HG03378 (cell line): ENCODE data around the gene CNTROB.

ENCODE experiments used
- ATAC-seq: cut with Tn5 transposase; IDR thresholded peaks from one replicate; pipeline ENCODE4 v1.9.1; 2021; ENCODE audit warnings: mild to moderate bottlenecking, moderate library complexity; ENCODE audit not compliant: unreplicated experiment

The CNTROB gene

DNA sequence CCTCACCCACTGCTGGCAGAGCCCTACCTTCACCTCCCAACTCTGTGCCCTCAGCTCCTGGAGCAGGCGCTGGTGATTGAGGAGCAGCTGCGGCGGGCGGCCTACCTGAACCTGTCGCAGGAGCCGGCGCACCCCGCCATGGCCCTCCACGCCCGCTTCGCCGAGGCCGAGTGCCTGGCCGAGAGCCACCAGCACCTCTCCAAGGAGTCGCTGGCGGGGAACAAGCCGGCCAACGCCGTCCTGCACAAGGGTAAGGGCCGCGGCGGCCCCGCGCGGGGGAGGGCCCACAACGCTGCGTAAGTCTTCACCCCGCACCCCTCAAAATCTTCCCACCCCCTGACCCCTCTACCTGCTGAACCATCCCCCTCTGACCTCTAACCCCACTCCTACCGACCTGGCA lies 22.9 kb upstream of the CNTROB start:
- no peak for ATAC-seq

DNA sequence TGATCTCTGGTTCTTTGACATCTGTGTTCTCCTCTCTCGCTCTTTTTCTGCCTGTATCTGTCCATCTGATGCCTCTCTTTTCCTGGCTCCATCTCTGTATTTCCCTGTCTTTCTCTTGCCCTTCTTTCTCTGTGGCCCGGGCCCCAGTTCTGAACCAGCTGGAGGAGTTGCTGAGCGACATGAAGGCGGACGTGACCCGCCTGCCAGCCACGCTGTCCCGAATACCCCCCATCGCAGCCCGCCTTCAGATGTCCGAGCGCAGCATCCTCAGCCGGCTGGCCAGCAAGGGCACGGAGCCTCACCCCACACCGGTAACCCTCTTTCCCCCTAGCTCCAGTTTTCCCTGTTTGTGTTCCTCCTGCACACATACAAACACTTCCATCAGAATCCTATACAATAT lies 21.7 kb upstream of the CNTROB start:
- no peak for ATAC-seq

DNA sequence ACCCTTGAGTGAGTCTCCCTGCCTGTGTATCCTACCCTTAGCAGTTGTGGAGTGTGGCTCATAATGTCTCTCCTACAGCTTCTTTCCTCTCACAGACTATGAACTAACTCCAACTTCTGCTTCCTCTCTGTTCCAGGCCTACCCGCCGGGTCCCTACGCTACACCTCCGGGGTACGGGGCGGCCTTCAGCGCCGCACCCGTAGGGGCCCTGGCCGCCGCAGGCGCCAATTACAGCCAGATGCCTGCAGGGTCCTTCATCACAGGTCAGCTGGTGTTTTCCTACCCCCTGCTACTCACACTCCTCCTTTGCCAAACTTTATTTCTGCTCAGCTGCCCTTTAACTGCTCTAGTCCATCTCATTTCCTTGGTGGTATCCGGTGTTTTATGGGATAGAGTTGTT lies 21.3 kb upstream of the CNTROB start:
- ATAC-seq = no peak

DNA sequence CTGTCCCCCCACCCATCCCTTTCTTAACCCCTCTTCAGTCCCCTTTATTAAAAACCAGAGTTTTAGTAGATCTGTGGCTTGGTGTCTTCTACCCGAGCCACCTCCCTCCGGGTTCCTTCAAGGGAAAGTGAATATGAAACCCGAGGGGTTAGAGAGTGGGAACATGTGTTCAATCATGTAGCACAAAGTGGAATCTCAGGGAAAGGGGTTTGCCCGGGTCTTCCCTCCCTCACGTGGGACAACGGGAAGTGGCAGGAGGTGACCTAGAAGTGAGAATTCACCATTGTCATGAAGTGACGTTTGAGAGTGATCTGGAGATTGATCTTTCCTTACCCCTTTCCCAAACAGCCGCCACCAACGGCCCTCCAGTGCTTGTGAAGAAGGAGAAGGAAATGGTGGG lies 20.9 kb upstream of the CNTROB start:
- no peak for ATAC-seq

DNA sequence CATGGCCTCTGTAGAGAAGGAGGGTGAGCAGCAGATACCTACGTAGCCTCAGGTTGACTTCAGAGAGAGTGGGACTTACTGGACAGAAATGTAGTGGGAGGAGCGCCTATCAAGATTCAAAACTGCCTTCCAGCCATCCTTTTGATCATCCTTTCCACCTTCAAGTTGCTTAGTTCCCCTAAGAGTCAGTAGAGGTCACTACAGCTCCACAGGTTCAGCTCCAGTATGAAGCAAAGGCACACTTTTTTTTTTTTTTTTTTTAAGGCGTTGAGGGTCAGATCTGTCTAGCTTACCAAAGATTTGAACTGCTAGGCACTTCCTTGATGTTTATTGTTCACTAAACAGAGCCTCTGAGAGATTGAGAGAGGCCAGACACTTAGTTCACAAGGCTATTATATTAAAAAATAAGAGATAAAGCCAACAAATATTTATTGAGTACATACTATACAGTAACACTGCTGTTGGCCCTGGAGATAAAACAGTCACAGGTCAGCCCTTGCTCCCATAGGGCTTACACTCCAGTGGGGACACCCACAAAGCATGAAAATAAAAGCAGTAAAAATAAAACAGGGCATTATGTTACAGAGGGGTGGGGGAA lies 19.0 kb upstream of the CNTROB start:
- no peak for ATAC-seq

DNA sequence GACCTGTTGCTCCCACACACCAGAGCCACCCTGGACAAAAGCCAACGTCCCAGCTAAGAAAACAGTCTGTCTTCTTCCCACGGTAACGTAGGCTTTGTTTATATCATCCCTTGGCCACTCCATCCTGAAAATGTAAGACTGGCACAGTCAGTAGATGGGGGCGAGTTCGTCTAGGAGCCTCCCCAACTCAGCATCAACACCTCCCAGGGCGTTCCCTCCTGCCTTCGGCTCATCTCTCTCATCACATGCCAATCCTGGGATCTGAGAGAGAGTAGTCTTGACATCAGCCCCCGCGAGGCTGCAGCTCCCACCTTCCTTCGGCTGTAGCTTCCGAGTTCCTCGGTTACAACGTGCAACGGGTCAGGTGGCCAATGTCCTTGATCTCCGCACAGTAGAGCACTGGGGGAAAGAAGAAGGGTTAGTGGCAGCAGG lies 16.8 kb upstream of the CNTROB start:
- ATAC-seq = no peak

DNA sequence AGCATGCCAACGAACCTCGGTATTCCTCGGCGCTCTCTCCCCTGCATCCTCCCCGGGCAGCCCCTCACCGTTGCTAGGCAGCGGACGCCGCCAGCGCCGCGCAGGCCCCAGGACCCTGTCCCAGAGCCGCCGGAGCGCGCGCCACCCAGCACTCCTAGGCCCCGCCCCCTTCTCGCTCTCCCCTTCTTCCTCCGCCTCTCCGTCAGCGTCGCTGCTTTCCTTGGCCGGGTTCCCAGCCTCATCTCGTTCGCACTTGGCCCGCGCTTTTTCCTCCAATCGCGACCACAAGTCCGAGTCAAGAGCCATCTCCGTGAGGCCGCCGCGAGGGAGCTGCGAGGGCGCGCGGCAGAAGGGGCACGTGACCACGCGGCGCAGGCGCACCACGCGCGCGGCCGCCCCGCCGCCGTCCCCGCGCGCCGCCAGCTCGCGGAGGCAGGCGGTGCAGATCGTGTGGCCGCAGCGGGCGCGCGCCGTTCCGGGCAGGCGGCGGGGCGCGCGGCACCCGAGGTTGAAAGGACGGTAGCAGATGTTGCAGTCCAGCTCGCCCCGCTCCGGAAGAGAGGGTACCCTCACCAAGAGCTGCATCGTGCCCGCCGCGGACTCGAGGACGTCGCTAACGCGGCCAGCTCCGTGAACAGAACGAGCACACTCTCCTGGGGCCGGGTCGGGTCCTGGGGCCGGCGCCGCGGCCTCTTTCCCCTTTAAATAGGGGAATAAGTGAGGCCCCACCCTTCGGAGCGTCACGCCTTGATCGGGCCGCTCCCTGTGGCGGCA lies 16.2 kb upstream of the CNTROB start, which contains the start of gene RNF227:
RNF227 (minus strand) TSS at position 679 of the 774 bp plus-strand sequence; CDS start at position 585, 94 bp downstream.
- ATAC-seq = peak; percentile 43

DNA sequence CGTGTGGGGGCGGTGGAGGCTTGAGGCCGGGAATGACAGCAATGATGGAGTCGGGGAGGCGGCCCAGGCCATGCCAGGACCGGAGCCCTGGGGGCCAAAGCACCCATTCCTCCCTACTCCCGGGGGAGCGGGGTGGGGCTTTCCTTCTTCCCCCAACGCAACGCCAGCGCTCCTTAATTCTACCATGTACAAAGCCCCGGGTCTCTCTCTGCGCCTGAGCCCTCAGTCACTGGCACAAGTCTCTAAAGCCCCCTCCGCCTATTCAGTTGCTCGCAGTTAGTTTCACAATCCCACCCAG lies 15.7 kb upstream of the CNTROB start:
- ATAC-seq = peak; percentile 6

DNA sequence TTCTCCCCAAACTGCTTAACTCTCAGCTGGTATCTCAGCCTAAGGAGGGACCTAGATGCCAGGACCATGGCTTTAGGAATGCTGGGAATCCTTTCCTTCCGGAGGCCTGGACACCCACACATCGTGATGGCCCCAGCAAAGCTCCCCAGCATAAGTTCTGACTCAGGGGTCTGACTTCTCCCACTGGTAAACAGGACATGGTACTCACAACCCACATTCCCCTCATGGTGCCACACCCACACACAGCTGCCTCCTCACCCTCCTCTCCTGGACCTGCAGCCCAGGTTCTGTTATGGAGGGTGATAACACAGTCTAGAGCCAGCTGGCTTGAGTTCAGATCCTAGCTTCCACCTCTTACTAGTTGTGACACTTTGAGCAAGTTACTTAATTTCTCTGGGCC lies 15.2 kb upstream of the CNTROB start:
- no peak for ATAC-seq

DNA sequence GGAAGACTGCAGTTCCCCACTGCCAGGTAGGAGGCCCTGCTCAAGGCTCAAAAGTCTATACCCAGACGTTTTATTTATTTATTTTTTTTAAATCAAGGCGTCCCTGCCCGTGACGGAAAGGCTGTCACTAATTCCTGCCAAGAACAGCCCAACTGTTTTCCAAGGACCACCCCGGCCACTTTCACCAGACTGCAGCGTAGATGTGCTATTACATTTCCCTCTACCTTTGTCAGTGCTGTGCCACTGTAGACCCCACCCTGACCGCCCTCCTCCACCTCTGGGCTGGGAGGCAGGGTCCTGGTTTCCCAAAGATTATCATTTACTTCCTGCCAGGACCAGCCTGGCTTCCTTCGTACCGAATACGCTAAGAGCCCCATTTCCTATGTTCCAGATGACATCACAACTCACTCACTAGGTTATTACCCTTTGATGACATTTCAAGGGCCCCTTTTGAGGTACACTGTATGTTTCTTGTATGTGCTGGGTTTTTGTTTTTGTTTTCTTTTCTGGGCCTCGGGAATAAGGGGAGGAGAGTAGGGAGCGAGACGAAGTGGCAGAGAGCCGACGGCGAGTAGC lies 9.6 kb upstream of the CNTROB start:
- ATAC-seq = no peak

DNA sequence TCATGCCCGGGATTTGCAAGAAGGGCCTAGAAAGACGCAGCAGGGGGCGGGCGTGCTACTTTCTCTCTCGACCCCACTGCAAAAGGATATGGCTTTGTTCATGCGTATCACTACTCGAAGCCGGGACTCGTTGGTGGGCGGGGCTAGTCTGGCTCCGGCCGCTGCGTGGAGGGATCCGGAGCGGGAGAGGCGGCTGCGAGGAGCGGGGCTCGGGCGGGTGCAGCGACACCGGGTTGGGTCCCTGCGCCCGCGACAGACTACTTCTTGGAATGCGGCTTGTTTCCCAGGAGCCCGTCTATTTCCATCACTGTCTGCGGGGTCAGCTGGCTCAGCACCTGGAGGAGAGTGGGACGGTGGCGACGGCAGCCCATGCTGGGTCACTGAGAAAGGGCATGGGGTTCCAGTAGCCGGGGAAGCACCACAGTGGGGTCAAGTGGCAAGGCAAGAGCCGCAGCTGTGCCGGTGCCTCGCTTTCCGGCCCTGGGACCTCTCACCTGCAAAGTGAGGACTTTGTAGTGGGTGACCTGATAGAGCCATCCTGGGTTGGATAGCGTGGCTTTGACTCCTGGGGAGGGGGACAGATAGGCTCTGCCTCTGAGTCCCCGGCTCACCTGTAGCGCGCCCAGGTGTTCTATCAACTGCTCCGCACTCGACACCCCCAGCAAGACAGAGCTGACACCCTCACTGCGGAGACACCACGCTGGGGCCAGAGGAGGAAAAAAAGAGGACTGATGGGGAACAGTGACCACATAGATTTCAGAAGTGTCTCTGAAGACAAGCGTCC lies 9.0 kb upstream of the CNTROB start:
- ATAC-seq = no peak

DNA sequence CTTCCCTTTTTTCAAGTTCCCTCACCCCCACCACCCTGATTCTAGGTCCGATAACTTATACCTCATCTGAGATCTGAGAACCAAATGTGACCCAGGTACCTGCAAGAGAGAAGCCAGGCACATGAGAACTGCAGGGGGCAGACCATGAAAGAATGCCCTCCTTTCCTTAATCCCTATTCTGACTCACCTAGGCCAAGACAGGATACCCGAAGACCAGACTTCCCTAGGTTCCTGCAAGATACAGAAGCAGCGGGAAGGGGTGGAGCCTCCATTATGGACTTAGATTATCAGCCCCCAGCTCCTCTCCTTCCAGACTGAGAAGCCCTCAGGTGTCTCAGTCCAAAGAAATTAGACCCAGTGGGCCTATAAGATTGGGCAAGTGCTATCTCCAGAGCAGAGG lies 4.4 kb upstream of the CNTROB start:
- no peak for ATAC-seq

DNA sequence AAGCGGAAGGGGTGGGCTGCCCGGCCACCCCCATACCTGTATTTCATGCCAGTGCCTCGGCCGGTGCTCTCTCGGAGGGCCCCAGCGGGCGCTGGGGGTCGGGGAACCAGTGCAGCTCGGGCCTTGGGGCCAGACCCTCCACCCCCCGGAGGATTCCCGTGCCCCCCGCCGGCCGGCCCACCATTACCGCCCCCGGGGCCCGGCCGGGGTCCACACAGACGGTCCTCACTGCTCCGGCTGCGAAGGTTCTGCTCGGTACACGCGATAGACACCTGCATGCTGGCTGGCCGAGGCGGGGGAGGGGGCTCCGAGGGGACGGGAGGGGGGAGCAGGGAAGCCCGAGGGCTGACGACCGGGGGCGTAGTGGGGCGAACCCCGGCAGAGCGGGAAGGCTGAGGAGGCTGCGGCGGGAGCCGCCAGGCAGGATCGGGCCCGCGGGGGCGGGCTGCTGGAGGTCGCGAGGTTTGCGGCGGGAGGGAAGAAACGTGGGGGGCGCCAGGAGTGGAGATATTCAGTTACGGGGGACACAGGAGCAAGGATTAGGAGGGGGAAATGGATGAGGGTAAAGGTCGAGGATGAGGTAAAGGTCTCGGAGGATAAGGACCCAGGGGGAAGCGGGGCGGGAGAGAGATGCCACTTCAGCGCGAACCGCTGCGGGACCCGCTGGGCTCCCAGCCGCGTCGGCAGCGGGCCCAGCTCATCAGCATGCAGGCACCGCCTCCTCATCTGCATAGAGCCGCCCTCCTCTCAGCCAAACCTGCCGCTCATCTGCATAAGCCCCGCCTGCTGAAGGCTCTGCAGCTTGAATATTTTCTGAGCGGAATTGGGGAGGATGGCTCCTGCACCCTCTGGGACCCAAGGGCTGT lies 2.6 kb upstream of the CNTROB start, which contains the start of gene KCNAB3:
KCNAB3 (minus strand) TSS at position 699 of the 866 bp plus-strand sequence; CDS start at position 278, 421 bp downstream.
- no peak for ATAC-seq

DNA sequence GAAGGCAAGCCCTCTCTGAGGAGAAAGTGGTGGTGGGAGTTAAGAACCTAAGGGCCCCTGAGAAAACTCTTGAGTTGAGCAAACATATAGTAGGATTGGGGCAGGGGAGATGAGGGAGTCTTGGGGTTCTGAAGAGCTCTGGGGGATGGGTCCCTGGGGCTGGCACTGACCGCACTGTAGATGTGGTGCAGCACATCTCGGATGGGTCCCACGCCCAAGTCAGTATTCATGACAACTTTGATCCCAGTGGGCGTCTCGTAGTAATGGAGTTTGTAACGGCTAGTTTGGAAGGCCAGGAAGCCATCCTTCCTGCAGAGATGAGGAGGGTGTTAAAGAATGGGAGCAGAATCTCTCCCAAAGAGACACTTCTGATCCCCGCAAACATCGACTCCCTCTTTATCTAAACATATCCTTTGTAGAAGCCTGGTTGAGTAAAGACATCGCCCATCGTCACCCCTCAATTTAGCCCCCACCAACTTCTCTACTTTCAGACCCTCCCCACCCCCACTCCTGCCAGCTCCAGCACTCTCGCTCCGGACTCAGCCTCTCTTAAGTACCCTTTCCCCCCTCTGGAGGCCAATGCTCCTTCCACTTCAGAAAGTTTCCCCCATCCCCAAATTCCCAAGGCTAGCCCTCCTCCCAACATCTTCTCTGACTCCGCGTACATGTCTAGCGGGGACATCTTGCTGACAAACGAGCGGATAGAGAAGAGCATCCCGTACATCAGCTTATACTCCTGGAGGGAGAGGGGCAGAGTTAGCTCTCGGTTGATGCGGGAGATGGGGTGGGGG lies 970 bp upstream of the CNTROB start:
- ATAC-seq = no peak

DNA sequence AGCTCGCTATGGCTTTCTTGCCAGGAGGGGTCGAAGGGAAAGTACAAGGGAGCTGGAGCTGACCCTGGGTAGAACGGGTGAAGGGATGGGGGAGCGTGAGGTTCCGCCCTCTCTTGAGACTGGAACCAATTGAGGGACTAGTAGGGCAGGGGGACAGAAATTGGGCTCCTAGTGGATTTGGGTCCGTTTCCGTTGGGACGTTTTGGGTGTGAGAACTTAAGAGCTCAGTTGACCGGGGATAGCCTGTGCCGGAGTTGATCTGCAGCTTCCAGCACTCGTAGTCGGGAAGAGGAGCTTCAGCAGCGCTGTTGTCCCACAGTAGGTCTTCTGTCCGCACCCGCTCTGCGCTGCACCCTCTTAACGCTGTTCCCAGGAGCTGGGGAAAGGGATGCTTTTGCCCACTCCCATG lies 481 bp downstream of the CNTROB start:
- ATAC-seq = peak; percentile 4

DNA sequence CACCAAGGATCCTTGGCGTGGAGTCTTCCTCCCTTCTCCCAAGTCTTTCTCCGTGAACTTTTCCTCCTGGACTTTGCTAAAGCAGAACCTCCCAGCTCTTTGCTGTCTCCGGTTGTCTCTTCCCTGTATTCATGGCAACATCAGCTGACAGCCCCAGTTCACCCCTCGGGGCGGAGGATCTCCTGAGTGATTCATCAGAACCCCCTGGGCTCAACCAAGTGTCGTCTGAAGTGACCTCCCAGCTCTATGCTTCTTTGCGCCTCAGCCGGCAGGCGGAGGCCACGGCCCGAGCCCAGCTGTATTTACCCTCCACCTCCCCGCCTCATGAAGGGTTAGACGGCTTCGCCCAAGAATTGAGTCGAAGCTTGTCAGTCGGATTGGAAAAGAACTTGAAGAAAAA lies 943 bp downstream of the CNTROB start:
- ATAC-seq = no peak

DNA sequence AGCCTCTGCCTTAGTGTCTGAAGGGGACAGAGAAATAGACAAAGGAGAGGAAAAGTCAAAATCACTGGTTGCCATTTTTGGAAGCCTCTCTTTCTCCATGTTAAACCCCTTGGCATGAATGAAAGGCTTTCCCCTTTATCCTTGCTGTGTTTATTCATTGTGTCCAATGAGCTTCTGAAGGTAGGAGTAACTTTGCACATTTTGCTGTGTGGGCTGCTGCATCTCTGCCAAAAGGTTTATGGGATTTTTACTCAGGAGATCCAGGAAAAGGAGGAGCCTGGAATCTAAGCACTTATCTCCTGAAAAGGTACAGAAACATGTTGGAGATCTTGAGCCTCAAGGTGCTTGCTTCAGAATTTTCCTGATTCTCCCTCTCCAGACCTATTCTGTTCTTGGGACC lies 3.9 kb downstream of the CNTROB start:
- no peak for ATAC-seq

DNA sequence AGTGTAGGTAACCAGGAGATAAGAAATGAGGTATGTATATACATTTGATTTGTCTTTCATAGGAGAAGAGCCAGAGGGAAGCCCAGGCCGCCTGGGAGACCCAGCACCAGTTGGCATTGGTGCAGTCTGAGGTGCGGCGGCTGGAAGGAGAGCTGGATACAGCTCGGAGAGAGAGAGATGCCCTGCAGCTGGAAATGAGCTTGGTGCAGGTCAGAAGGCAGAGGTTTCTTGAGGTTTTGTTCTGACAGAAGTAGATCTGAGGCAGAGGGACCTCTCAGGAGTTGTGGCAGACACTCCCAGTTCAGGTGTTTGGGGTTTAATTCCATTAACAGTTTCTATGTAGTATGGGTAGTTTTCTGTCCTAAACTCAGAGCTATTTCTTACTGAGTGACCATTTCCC lies 8.0 kb downstream of the CNTROB start:
- ATAC-seq = no peak

DNA sequence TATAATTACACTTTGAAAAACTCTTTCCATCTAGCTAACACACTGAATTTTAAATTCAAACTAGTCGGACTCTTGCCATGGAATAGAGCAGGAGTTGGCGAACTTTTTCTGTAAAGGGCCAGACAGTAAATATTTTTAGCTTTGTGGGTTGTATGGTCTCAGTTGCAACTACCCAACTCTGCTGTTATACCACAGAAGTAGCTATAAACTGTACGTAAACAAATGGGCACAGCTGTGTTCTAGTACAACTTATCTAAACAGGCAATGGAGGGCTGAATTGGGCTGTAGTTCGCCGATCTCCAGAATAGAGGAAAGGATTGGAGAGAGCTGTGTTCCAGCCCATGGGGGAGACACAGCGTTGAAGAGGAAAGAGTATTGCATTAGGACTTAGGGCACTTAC lies 8.7 kb downstream of the CNTROB start:
- ATAC-seq = no peak

DNA sequence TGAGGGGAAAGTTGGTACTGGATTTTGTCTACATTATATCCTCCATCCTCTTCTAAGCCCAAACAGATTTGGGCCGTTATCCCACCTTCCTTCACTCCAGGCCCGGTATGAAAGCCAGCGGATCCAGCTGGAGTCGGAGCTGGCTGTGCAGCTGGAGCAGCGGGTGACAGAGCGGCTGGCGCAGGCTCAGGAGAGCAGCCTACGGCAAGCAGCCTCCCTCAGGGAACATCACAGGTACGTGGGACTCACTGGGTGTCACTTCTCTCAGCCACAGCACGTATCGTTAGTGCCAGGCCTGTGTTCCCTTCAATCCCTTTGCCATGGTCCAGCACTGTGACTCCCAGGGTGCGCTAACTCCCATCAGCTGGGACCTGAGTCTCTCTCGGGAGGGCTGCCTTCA lies 11.3 kb downstream of the CNTROB start:
- ATAC-seq = no peak
